ENCODE results near the gene TOM1L1. TPM values are rescaled to one million over a fixed set of nuclear protein-coding genes. Genes with fewer than 3 reads are reported as not detected.
A peak's percentile ranks its signal among the peaks of the same experiment; 100 is the strongest.

TOM1L1 gene
- total and polyA plus RNA-seq, 2 donors (not counting 1 experiment from before 2014, with no cell fraction given) = 34.5 to 34.7 TPM

DNA sequence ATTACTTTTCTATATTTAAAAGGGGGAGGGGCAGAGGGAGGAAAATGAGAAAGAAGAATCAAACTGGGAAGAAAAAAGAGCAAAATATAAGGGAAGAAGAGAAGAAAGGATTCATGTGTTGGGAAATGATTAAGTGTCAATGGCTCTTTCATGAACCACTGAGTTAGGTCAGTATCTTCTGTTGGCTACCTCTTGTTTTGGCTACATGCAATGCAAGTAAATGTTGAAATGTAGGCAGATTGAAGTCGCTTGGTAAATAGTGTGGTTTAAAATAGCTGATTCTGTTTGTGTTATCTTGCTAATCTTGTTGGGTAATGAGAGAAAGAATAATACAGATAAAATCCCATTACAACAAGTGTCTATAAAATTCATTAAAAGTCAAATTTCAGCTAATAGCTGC lies 40.6 kb downstream of the TOM1L1 start:
- no peaks in the 10 kb centered on the region for H3K27me3 ChIP-seq (ENCODE audit: control insufficient read depth, insufficient read depth, low read length)
- H3K79me2 ChIP-seq (ENCODE audit: control insufficient read depth, insufficient read depth, low read length) = no peaks in the 10 kb centered on the region
- no peak for TF ChIP-seq EZH2 (IDR thresholded peaks at IDR 0.05; ENCODE audit: low read length, missing control alignments)
- TF ChIP-seq, protein P1, sequence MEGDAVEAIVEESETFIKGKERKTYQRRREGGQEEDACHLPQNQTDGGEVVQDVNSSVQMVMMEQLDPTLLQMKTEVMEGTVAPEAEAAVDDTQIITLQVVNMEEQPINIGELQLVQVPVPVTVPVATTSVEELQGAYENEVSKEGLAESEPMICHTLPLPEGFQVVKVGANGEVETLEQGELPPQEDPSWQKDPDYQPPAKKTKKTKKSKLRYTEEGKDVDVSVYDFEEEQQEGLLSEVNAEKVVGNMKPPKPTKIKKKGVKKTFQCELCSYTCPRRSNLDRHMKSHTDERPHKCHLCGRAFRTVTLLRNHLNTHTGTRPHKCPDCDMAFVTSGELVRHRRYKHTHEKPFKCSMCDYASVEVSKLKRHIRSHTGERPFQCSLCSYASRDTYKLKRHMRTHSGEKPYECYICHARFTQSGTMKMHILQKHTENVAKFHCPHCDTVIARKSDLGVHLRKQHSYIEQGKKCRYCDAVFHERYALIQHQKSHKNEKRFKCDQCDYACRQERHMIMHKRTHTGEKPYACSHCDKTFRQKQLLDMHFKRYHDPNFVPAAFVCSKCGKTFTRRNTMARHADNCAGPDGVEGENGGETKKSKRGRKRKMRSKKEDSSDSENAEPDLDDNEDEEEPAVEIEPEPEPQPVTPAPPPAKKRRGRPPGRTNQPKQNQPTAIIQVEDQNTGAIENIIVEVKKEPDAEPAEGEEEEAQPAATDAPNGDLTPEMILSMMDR (conservative IDR thresholded peaks at IDR 0.05 in 1 of 2, IDR thresholded peaks at IDR 0.05 in 1 of 2; ENCODE audit: low read depth in 1 of 2, low read length in 2 of 2) = no peak
- H3K36me3 ChIP-seq (ENCODE audit: control insufficient read depth, insufficient read depth, low read length) = no peaks in the 10 kb centered on the region
- H3K4me2 ChIP-seq (ENCODE audit: extremely low read depth, insufficient read depth, low read length) = no peak overlapping the region
- DNase-seq (ENCODE audit: low read depth in 2 of 2) = no peak
- H3K9me3 ChIP-seq (ENCODE audit: control insufficient read depth, insufficient read depth, low read depth, low read length) = no peaks in the 10 kb centered on the region
- H3K4me1 ChIP-seq (ENCODE audit: control insufficient read depth, extremely low read depth, insufficient read depth, low read length) = no peaks in the 10 kb centered on the region
- H3K4me3 ChIP-seq (replicated peaks in 1 of 4; ENCODE audit: control extremely low read depth in 1 of 4, insufficient read depth in 1 of 4, low read depth in 3 of 4, low read length in 4 of 4) = no peak overlapping the region
- H3K27ac ChIP-seq (ENCODE audit: insufficient read depth, low read length) = no peak overlapping the region
- H2AFZ ChIP-seq (ENCODE audit: low read length) = no peak overlapping the region
- H3K9ac ChIP-seq (ENCODE audit: insufficient read depth, low read length) = no peak overlapping the region
- H4K20me1 ChIP-seq (ENCODE audit: control insufficient read depth, extremely low read depth, insufficient read depth, low read length) = no peaks in the 10 kb centered on the region

DNA sequence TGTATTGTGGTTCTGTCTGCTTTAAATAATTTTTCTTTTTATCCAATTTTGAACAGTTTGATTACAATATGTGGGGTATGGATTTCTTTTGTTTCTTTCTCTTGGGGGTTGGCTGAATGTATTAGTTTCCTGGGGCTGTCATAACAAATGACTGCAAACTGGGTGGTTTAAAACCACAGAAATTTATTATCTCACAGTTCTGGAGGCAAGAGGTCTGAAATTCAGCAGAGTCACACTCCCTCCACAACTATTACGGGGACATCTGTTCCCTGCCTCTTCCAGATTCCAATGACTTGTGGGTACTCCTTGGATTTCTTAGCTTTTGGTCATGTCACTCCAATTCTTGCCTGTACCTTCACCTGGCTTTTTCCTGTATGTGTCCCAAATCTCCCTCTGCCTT lies 44.1 kb downstream of the TOM1L1 start:
- no peaks in the 10 kb centered on the region for H3K36me3 ChIP-seq (ENCODE audit: control insufficient read depth, insufficient read depth, low read length)
- no peak overlapping the region for H3K9ac ChIP-seq (ENCODE audit: insufficient read depth, low read length)
- no peaks in the 10 kb centered on the region for H3K79me2 ChIP-seq (ENCODE audit: control insufficient read depth, insufficient read depth, low read length)
- H3K4me2 ChIP-seq (ENCODE audit: extremely low read depth, insufficient read depth, low read length) = no peak overlapping the region
- no peaks in the 10 kb centered on the region for H4K20me1 ChIP-seq (ENCODE audit: control insufficient read depth, extremely low read depth, insufficient read depth, low read length)
- H3K27me3 ChIP-seq (ENCODE audit: control insufficient read depth, insufficient read depth, low read length) = no peaks in the 10 kb centered on the region
- no peak overlapping the region for H3K27ac ChIP-seq (ENCODE audit: insufficient read depth, low read length)
- no peak overlapping the region for H3K4me3 ChIP-seq (replicated peaks in 1 of 4; ENCODE audit: control extremely low read depth in 1 of 4, insufficient read depth in 1 of 4, low read depth in 3 of 4, low read length in 4 of 4)
- peak in 1 of 2 donors; percentile 70 for DNase-seq (ENCODE audit: low read depth in 2 of 2)
- TF ChIP-seq EZH2 (IDR thresholded peaks at IDR 0.05; ENCODE audit: low read length, missing control alignments) = no peak
- TF ChIP-seq, protein P1 (conservative IDR thresholded peaks at IDR 0.05 in 1 of 2, IDR thresholded peaks at IDR 0.05 in 1 of 2; ENCODE audit: low read depth in 1 of 2, low read length in 2 of 2) = no peak
- H2AFZ ChIP-seq (ENCODE audit: low read length) = no peak overlapping the region
- H3K4me1 ChIP-seq (ENCODE audit: control insufficient read depth, extremely low read depth, insufficient read depth, low read length) = peaks cover 2% of the 10 kb centered on the region
- no peaks in the 10 kb centered on the region for H3K9me3 ChIP-seq (ENCODE audit: control insufficient read depth, insufficient read depth, low read depth, low read length)

- Histone ChIP-seq H3K27ac (ENCODE audit: insufficient read depth, low read length) (no peak overlapping the region), H3K79me2 (ENCODE audit: control insufficient read depth, insufficient read depth, low read length) (no peaks in the 10 kb centered on the region), H3K4me3 (replicated peaks in 1 of 4; ENCODE audit: control extremely low read depth in 1 of 4, insufficient read depth in 1 of 4, low read depth in 3 of 4, low read length in 4 of 4) (no peak overlapping the region), H3K36me3 (ENCODE audit: control insufficient read depth, insufficient read depth, low read length) (no peaks in the 10 kb centered on the region), H3K4me1 (ENCODE audit: control insufficient read depth, extremely low read depth, insufficient read depth, low read length) (peaks cover 2% of the 10 kb centered on the region), H2AFZ (ENCODE audit: low read length) (no peak overlapping the region), H4K20me1 (ENCODE audit: control insufficient read depth, extremely low read depth, insufficient read depth, low read length) (no peaks in the 10 kb centered on the region), H3K4me2 (ENCODE audit: extremely low read depth, insufficient read depth, low read length) (no peak overlapping the region), H3K9ac (ENCODE audit: insufficient read depth, low read length) (no peak overlapping the region), H3K27me3 (ENCODE audit: control insufficient read depth, insufficient read depth, low read length) (no peaks in the 10 kb centered on the region), H3K9me3 (ENCODE audit: control insufficient read depth, insufficient read depth, low read depth, low read length) (no peaks in the 10 kb centered on the region)
- TF ChIP-seq, protein P1 (conservative IDR thresholded peaks at IDR 0.05 in 1 of 2, IDR thresholded peaks at IDR 0.05 in 1 of 2; ENCODE audit: low read depth in 1 of 2, low read length in 2 of 2) = no peak
- TF ChIP-seq EZH2 (IDR thresholded peaks at IDR 0.05; ENCODE audit: low read length, missing control alignments) = no peak
- DNase-seq (ENCODE audit: low read depth in 2 of 2) = no peak
Observed at GRCh38 chr17:54945231-54945630, 44.6 kb downstream of the TOM1L1 start.
